Activated T-helper 17 cell treated with anti-CD3 and anti-CD28 coated beads, Interleukin-2, amount 50 U/mL, for 72 hours (primary cell): ENCODE results near the gene TMEM107. TPM values are rescaled to one million over a fixed set of nuclear protein-coding genes. Genes with fewer than 3 reads are reported as not detected.
A peak's percentile ranks its signal among the peaks of the same experiment; 100 is the strongest.
"Not testable (repeated sequence)": the region's sequence is repeated elsewhere in the genome, so short reads cannot be mapped to it uniquely, and the experiment has no call there.

Experiments
- ATAC-seq: fragments of 150-1000 bp; cut with Tn5 transposase; replicated peaks from 2 replicates; pipeline ENCODE4 v1.10.0; 2021; ENCODE audit warnings: mild to moderate bottlenecking, moderate library complexity
- H3K27ac Mint-ChIP-seq: one replicate; pipeline ENCODE4 v1.8.0; 2022; ENCODE audit warnings: mixed read lengths
- H3K27me3 Mint-ChIP-seq: one replicate; pipeline ENCODE4 v1.8.0; 2022; ENCODE audit warnings: mixed read lengths
- H3K36me3 Mint-ChIP-seq: one replicate; pipeline ENCODE4 v1.8.0; 2022; ENCODE audit warnings: low read depth, mild to moderate bottlenecking, mixed read lengths
- H3K4me1 Mint-ChIP-seq: one replicate; pipeline ENCODE4 v1.8.0; 2022; ENCODE audit warnings: mixed read lengths
- H3K4me3 Mint-ChIP-seq: one replicate; pipeline ENCODE4 v1.8.0; 2022; ENCODE audit warnings: mild to moderate bottlenecking, mixed read lengths
- H3K9me3 Mint-ChIP-seq: one replicate; pipeline ENCODE4 v1.8.0; 2022; ENCODE audit warnings: mixed read lengths
- total RNA-seq, 2 donors: library from RNA; stranded (reverse); gene quantifications; one replicate each; pipeline ENCODE4 v1.2.3, GENCODE V29; 2022

The TMEM107 gene
- total RNA-seq, result 10 to 100 TPM; 43.3 to 45.3 TPM

DNA sequence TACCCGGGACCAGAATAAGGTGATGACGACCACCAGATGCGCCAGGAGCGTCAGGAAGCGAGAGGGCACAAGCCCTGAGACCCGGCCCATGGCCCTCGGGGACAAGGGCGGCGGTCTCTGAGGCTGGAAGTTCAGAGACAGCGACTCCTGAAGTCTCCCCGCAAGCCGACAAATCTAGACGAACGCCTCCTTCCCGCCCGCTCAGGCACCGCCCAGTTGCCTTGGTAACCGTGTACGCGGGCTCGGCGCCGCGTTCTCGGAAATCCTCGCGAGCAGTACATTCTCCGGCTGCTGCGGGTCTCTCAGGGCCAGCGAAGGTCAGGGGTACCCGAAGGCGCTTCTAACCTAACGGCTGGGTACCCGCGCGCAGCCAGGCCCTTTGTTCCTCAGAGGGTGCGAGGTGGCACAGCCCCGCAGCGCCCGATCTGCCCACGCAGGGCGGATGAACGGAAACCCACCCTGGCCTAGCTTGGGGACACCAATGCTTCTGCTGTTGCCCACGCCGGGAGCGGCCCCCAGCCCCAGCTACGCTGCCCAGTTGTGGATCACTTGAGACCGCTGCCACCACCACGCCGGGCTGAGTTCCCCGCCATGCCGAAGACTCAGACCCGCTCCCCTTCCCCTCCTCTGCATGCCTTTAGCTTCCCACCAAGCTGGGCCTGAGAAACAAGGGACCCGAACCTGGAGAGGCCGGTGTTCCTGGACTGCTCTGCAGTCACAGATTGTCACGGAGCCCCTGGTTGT, at the start of gene TMEM107:
TMEM107 (minus strand) TSS at position 184 of the 744 bp plus-strand sequence; CDS start at position 90, 94 bp downstream.
- Mint-ChIP-seq H3K36me3 (peaks cover 19% of the 10 kb centered on the region), H3K27me3 (no peaks in the 10 kb centered on the region), H3K4me1 (peaks cover 27% of the 10 kb centered on the region), H3K27ac (peak within 1 kb of the TSS; percentile 98), H3K4me3 (peak within 1 kb of the TSS; percentile 99), H3K9me3 (no peaks in the 10 kb centered on the region)
- ATAC-seq, result peak; percentile 74

DNA sequence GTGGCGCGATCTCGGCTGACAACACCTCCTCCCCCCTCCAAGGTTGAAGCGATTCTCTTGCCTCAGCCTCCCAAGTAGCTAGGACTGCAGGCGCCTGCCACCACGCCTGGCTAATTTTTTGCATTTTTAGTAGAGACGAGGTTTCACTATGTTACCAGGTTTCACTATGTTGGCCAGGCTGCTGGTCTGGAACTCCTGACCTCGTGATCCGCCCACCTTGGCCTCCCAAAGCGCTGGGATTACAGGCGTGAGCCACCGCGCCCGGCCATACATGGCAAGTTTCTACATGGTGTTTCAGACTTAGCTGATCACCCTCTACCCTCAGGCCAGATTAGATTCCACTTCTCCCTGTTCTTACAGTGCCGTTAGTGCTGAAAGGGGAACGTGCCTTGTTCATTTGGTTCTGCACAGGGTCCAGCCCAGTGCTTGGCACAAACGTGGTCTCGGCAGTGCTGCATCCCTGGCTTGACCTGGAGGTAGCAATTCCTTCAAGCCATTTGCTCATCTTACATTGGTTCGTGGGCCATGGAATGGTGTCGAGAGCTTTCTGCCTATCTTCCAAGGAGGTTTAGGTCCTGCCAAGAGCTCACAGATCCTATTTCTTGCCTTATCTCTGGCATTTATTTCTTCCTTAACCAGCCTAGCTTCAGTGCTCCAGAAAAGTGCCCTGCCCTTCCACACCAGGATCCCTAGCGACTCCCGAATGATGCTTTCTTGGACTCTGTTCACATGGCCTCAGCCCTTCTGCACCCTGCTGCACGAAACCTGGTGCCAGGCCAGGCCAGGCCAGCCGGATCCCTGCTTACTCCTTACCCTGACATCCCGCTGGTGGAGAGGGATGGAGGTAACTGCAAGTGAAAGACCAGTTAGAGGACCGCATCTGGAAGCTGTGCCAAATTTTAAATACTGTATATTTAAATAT, 49.0 kb upstream of the TMEM107 start:
- H3K9me3 Mint-ChIP-seq, result peaks cover 3% of the 10 kb centered on the region
- peaks cover 34% of the 10 kb centered on the region for H3K4me1 Mint-ChIP-seq
- H3K36me3 Mint-ChIP-seq, result peaks cover 73% of the 10 kb centered on the region
- peak overlapping the region; percentile 98 for H3K27ac Mint-ChIP-seq
- H3K4me3 Mint-ChIP-seq, result peak overlapping the region; percentile 85
- ATAC-seq, result no peak
- no peaks in the 10 kb centered on the region for H3K27me3 Mint-ChIP-seq

DNA sequence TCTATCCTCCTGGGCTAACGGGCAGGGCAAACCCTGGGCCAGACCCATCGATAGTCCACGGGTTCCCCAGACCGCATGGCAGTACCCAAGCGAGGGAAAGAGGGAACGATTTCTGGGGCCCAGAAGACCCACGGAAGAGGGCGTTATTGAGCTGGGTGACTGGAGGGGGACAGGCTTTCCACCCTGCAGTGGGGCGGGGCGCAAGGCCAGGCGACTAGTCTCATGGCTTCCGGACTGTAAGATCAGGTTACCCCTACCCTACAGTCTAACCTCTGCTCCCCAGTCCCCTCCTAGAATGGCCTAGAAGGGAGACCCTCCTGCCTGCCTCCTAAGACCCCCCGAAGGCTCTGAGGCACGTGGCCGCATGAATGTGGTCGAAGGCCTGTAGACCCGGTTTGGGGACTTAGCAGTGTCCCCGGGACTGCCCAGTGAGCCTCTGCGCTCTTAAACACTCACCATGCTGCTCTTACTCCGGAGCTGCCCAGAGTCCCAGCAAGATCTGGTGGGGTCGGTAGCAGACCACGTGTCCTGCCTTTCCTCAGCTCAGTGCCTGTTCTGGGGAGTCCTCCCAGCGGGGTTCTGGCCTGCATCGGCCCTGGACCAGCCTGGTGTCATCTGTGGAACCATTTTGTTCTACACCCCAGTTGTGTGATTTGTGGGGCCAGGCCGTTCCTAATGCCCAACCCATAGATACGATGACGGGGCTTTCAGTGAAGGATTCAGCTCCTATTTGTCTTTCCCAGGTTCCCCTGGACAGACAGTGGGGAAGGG, 47.4 kb upstream of the TMEM107 start:
- peaks cover 57% of the 10 kb centered on the region for H3K36me3 Mint-ChIP-seq
- H3K4me3 Mint-ChIP-seq, result peak overlapping the region; percentile 85
- H3K27me3 Mint-ChIP-seq, result no peaks in the 10 kb centered on the region
- H3K27ac Mint-ChIP-seq, result peak overlapping the region; percentile 98
- peaks cover 38% of the 10 kb centered on the region for H3K4me1 Mint-ChIP-seq
- no peak for ATAC-seq
- H3K9me3 Mint-ChIP-seq, result peaks cover 3% of the 10 kb centered on the region

DNA sequence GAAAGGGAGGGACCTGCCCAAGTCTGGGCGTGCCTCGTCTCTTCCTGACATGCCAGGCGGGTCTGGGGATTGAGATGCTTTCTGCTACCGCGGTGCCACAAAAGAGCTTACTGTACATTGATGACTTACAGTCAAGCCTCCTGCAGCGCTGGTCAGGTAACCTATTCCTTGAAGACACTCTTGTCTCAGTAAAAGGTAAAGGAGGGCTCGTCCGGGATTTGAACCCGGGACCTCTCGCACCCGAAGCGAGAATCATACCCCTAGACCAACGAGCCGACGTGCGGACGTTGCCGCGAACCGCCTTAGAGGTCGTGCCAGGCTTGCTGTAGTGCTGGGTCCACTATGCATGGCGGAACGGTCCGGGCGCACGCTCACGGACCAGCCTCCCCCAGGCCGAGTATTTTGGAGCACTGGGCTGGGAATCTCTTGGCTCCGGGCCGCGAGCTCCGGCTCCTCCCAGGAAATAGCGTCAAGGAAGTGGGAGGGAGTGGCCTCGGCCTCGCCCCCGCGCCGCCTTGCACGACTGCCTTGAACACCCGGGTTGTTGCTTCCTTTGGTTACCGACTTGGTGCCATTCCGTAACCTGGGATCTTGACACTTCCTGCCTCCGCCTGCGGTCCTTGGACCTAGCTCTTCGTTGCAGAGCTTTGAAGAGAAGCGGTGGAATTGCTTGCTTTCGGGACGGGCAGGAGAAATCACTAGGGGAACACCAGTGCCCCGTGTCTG, 46.6 kb upstream of the TMEM107 start:
- peak overlapping the region; percentile 98 for H3K27ac Mint-ChIP-seq
- peak overlapping the region; percentile 85 for H3K4me3 Mint-ChIP-seq
- peaks cover 3% of the 10 kb centered on the region for H3K9me3 Mint-ChIP-seq
- peaks cover 37% of the 10 kb centered on the region for H3K4me1 Mint-ChIP-seq
- ATAC-seq, result peak; percentile 47
- peaks cover 49% of the 10 kb centered on the region for H3K36me3 Mint-ChIP-seq
- no peaks in the 10 kb centered on the region for H3K27me3 Mint-ChIP-seq

DNA sequence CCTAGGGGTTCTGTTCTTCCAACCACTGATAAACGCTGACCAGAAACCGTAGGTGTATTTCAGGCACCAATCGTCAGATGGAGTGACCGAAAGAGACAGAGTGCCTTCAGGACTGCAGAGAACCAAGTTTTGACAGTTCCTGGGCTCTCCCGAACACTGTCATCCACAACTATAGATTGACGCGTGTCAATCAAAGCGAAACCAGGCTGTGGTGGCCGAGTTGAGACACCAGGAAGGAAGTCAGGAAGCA, 46.1 kb upstream of the TMEM107 start:
- Mint-ChIP-seq H3K4me1 (peaks cover 32% of the 10 kb centered on the region), H3K36me3 (peaks cover 44% of the 10 kb centered on the region), H3K27me3 (no peaks in the 10 kb centered on the region), H3K9me3 (peaks cover 3% of the 10 kb centered on the region), H3K4me3 (peak overlapping the region; percentile 85), H3K27ac (peak overlapping the region; percentile 98)
- peak; percentile 53 for ATAC-seq

DNA sequence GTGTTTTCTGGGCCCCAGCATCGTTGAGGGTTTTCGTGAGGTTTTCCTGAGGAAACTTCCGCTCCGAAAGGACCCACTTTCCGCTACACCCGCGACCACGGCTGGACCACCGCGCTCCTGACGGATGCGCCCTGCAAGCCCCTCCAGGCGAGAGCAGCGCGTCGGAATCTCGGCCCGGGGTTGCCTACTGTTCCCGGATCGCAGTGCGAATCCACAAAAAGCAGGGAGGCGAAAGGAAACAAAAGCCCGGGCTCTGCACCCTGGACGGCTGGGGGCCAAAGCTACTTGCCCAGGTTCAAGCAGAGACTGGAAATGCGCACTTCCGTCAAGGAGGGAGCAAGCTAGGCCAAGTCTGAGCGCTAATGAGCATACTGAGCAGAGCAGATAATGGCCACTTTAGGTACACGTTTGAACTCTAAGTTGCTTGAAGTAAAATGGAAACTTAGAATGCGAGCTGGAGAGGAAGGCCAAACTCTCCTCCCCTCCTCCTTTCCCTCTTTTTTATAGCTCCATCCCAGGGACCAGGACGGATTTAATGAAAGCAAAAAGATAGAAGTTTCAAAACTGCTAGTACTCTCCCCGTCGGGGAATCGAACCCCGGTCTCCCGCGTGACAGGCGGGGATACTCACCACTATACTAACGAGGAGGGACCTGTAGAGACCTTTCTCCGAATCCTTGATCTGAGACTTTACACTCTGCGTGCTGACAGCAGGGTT, 45.6 kb upstream of the TMEM107 start:
- peak overlapping the region; percentile 85 for H3K4me3 Mint-ChIP-seq
- H3K4me1 Mint-ChIP-seq, result peaks cover 27% of the 10 kb centered on the region
- ATAC-seq, result peak; percentile 64

DNA sequence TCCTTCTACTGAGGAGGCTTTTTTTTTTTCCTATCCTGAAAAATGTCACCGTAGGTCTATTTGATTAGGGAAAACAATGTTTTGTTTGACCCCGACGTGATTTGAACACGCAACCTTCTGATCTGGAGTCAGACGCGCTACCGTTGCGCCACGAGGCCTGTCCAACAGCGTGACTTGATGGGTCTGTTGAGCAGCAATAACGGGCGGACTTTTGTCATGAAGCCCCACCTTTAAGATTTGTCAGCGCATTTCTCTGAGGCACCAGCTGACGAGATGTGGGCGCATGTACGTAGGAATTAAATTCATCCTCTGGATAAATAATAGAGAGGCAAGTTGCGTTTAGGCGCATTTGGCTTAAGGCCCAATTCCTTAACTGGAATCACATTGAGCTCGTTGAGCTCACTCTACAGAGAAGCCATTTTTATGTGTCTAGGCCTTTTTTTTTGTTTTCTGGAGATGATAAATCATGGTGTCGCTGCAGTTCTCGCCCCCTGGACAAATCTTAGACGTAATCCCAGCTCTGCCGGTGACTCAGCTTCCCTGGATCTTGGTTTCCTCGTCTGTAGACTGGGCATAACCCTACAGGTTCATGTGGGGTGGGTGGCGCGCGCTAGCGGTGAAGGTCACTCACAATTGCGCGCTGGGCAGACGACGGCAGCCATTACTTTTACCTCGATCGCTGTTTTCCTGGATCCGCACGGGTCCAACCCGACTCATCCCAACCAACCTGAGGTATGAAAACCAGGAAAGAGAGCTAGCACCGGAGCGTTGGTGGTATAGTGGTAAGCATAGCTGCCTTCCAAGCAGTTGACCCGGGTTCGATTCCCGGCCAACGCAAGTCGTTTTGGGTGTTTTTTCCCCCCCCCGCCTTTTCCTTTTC, 44.8 kb upstream of the TMEM107 start:
- ATAC-seq, result peak; percentile 40
- peak overlapping the region; percentile 85 for H3K4me3 Mint-ChIP-seq
- H3K9me3 Mint-ChIP-seq, result no peaks in the 10 kb centered on the region
- peaks cover 32% of the 10 kb centered on the region for H3K36me3 Mint-ChIP-seq
- peak overlapping the region; percentile 98 for H3K27ac Mint-ChIP-seq
- peaks cover 19% of the 10 kb centered on the region for H3K4me1 Mint-ChIP-seq
- H3K27me3 Mint-ChIP-seq, result no peaks in the 10 kb centered on the region

More for the DNA sequence above, 45.6 kb upstream of the TMEM107 start:
- H3K36me3 Mint-ChIP-seq, result peaks cover 40% of the 10 kb centered on the region
- peaks cover 3% of the 10 kb centered on the region for H3K9me3 Mint-ChIP-seq
- no peaks in the 10 kb centered on the region for H3K27me3 Mint-ChIP-seq
- H3K27ac Mint-ChIP-seq, result peak overlapping the region; percentile 98

DNA sequence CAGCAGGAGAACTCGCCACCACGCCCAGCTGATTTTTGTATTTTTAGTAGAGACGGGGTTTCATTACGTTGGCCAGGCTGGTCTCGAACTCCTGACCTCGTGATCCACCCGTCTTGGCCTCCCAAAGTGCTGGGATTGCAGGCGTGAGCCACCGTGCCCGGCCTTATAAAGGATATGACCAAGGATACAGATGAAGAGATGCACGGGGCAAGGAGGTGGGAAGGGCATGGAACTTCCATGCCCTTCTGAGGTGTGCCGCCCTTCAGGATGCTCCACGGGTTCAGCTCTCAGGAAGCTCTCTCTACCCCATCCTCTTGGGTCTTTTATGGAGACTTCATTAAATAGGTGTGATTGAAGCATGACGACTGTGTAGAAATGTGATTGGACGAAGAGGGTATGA, 37.8 kb upstream of the TMEM107 start:
- not testable (repeated sequence) for ATAC-seq

DNA sequence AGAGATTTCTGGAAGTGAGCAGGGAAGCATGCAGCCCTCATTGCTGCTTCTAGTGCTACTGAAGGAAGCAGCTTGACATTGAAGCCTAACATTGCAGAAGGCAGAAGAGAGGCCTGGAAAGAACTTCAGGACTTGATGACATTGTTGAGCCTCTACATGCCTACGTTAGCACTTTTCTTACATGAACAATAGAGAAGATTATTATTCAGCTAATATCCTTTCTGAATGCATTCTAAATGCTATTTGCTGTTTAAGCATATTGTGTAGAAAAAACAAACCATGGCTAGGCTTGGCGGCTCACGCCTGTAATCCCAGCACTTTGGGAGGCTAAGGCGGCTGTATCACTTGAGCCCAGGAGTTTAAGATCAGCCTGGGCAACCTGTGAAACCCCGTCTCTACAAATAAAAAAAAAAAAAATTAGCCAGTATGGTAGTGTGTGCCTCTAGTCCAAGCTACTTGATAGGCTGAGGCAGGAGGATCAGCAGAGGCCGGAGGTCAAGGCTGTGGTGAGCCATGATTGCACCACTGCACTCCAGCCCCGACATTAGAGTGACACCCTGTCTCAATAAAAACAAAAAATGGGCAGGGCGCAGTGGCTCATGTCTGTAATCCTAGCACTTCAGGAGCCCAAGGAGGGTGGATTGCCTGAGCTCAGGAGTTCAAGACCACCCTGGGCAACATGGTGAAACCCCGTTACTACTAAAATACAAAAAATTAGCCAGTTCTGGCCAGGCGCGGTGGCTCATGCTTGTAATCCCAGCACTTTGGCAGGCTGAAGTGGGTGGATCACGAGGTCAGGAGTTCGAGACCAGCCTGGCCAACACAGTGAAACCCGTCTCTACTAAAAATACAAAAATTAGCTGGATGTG, 36.4 kb upstream of the TMEM107 start:
- Mint-ChIP-seq H3K27me3 (no peaks in the 10 kb centered on the region), H3K27ac (no peak overlapping the region), H3K4me1 (peaks cover 11% of the 10 kb centered on the region), H3K36me3 (peaks cover 25% of the 10 kb centered on the region), H3K4me3 (no peak overlapping the region), H3K9me3 (no peaks in the 10 kb centered on the region)
- no peak for ATAC-seq

More for the DNA sequence above, 37.8 kb upstream of the TMEM107 start:
- H3K27ac Mint-ChIP-seq, H3K9me3 Mint-ChIP-seq, H3K4me3 Mint-ChIP-seq, H3K27me3 Mint-ChIP-seq: not testable (repeated sequence)
- Mint-ChIP-seq H3K4me1 (peaks cover 11% of the 10 kb centered on the region), H3K36me3 (peaks cover 18% of the 10 kb centered on the region)

DNA sequence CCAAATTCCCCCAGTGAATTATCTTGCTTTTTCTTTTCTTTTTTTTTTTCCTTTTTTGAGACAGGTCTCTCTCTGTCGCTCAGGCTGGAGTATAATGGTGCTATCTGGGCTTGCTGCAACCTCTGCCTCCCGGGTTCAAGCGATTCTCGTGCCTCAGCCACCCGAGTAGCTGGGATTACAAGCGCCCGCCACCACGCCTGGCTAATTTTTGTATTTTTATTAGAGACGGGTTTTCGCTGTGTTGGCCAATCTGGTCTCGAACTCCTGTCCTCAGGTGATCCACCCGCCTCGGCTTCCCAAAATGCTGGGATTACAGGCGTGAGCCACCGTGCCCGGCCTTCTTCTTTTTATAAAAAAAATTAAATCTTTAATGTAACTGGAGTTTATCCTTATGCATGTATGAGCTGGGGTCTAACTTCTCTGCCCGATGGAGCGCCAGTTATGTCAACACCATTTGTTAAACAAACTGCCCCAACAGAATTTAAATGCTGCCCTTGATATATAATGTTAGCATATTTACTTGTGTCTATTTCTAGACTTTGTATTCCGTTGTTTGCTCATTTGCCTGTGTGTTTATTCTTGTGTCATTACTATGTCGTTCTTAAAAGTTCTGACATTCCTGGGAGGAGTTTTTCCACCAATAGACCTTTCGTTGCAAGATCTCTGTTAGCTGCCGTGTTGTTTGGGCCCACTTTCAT, 34.7 kb upstream of the TMEM107 start:
- no peaks in the 10 kb centered on the region for H3K9me3 Mint-ChIP-seq
- peak; percentile 36 for ATAC-seq
- H3K27ac Mint-ChIP-seq, result peak overlapping the region; percentile 92
- H3K36me3 Mint-ChIP-seq, result peaks cover 41% of the 10 kb centered on the region
- peaks cover 11% of the 10 kb centered on the region for H3K4me1 Mint-ChIP-seq
- H3K4me3 Mint-ChIP-seq, result peak overlapping the region; percentile 96
- H3K27me3 Mint-ChIP-seq, result no peaks in the 10 kb centered on the region

DNA sequence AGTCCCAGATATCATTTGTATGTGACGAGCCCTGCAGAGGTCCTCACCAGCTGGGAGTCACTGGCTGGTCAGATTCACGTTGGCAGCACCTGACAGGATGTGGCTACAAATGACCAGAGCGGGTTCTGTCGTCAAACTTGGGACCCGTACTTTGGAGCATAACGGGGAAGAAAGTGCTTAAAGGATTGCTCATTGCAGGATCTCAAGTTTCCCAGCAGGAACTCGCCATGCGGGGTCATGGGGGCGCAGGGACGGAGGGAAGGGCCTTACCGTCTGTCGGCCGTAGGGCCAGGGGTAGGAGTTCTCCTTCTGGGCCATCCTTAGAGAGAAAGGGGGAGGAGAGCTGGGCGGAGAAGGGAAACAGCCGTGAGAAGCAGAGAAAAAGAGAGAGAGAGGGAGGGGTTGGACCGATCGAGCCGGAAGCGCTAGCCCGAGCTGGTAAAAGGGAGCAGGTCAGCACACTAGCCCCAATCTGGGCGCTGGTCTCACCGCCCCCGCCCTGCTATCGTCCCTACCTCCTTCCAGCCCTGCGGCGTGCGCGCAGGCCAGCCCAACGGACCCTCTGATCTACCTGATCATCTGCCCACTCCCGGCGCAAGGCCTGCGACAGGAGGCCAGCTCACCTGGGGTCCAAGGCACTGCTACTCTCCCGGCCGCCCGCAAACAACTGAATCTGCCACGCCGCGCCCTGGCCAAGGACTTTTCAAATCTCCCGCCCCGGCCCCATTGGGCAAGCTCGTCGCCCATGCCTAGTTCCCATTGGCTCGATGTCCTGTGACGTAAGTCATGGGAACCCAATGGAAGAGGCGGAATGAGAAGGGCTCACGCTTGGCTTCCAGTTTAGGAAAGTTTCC, 34.0 kb upstream of the TMEM107 start, which contains the start of gene AURKB:
AURKB (minus strand) TSS at position 669 of the 854 bp plus-strand sequence; CDS start at position 318, 351 bp downstream.
- peak within 1 kb of the TSS; percentile 96 for H3K4me3 Mint-ChIP-seq
- peak within 1 kb of the TSS; percentile 92 for H3K27ac Mint-ChIP-seq
- peak; percentile 99 for ATAC-seq
- peaks cover 11% of the 10 kb centered on the region for H3K4me1 Mint-ChIP-seq
- peaks cover 49% of the 10 kb centered on the region for H3K36me3 Mint-ChIP-seq
- no peaks in the 10 kb centered on the region for H3K27me3 Mint-ChIP-seq
- no peaks in the 10 kb centered on the region for H3K9me3 Mint-ChIP-seq
